Testis (tissue), 3 donors: ENCODE results near the gene NDUFA11. TPM values are rescaled to one million over a fixed set of nuclear protein-coding genes. Genes with fewer than 3 reads are reported as not detected.
"Not testable (repeated sequence)": the region's sequence is repeated elsewhere in the genome, so short reads cannot be mapped to it uniquely, and the experiment has no call there.

Experiments used
- DNase-seq: peaks from one replicate; pipeline ENCODE4 v3.0.0-alpha.2; 2019
- H3K27ac ChIP-seq, 2 donors: fragments of 200-600 bp; sonication (generic); one replicate each; pipeline ENCODE4 v1.5.1; 2019
- H3K27me3 ChIP-seq: fragments of 200-600 bp; sonication (generic); one replicate; pipeline ENCODE4 v1.5.1; 2019
- H3K36me3 ChIP-seq: fragments of 200-600 bp; sonication (generic); one replicate; pipeline ENCODE4 v1.5.1; 2017; ENCODE audit warnings: low read depth; ENCODE audit errors: missing control alignments
- H3K4me1 ChIP-seq: fragments of 200-600 bp; sonication (generic); one replicate; pipeline ENCODE4 v1.5.1; 2019
- H3K4me3 ChIP-seq, 2 donors: fragments of 200-600 bp; sonication (generic); one replicate each; pipeline ENCODE4 v1.5.1; 2017 to 2019
- H3K9me3 ChIP-seq: fragments of 200-600 bp; sonication (generic); one replicate; pipeline ENCODE4 v1.5.1; 2017
- POLR2A ChIP-seq: fragments of 450-650 bp; IDR thresholded peaks from one replicate; pipeline ENCODE4 v1.6.1; 2017; ENCODE audit warnings: antibody characterized with exemption, mild to moderate bottlenecking, moderate library complexity
- WGBS, 2 donors: methylation state at CpG; one replicate each; pipeline ENCODE4 v1.1.5; 2018; 5-methylcytosine and 5-hydroxymethylcytosine counted together
- intact Hi-C: fragments of 100-400 bp; cut with DNase I; formaldehyde crosslinking; loops from one replicate; pipeline ENCODE4 v1.15.1; 2023; ENCODE audit warnings: low total_unique reads
- polyA plus RNA-seq: library from polyadenylated mRNA; stranded (reverse); fragments of 350-450 nt; fragmentation: Illumina TruSeq; extraction: RNeasy Lipid Tissue Mini Kit (QIAGEN cat#74804); gene quantifications from one replicate; pipeline ENCODE4 v1.2.3, GENCODE V29; 2014; ENCODE audit warnings: low read depth, low replicate concordance; ENCODE audit not compliant: insufficient read depth
- total RNA-seq, 2 donors: library from RNA; depleted of rRNA; stranded (reverse); fragments of >200 nt; gene quantifications; one replicate each; pipeline ENCODE4 v1.2.3, GENCODE V29; 2016
- TF ChIP-seq, protein P1 (sequence below), 3 experiments: fragments of 450-650 bp in 2 of 3; fragments of 200-600 bp in 1 of 3; sonication (generic) in 1 of 3; IDR thresholded peaks; one replicate each; pipeline ENCODE4 v1.5.1; 2016 to 2019; ENCODE audit warnings: antibody characterized with exemption in 3 of 3, mild to moderate bottlenecking in 2 of 3, moderate library complexity in 1 of 3

Gene NDUFA11
- total and polyA plus RNA-seq, 3 donors from 2014 or later: 167 to 194 (median 170) TPM

DNA sequence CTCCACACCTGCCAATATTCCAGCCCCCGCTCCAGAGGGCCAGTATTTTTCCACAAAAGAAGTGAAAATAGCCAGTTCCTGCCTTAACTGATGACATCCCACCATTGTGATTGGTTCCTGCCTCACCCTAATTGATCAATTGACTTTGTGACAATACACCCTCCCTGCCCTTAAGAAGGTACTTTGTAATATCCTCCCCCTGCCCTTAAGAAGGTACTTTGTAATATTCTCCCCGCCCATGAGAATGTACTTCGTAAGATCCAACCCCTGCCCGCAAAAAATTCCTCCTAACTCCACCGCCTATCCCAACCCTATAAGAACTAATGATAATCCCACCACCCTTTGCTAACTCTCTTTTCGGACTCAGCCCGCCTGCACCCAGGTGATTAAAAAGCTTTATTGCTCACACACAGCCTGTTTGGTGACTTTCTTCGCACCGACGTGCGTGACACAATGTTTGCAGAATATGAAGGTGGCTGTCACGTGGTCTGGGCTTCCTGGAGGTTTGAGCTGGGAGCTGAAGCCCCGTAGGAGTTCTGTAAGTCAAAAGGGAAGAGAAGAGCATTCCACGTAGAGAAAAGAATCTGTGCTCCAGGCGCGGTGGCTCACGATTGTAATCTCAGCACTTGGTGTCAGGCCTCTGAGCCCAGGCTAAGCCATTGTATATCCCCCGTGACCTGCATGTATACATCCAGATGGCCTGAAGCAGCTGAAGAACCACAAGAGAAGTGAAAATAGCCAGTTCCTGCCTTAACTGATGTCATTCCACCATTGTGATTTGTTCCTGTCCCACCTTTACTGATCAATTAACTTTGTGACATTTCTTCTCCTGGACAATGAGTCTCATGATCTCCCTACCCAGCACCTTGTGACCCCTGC is 46.1 kb downstream of the NDUFA11 start:
- Histone ChIP-seq H3K9me3 (no peaks in the 10 kb centered on the region), H3K4me3 (no peak overlapping the region), H3K27me3 (no peaks in the 10 kb centered on the region), H3K4me1 (no peaks in the 10 kb centered on the region), H3K27ac (no peak overlapping the region), H3K36me3 (no peaks in the 10 kb centered on the region)
- intact Hi-C loops: no loop called here
- no peak for DNase-seq
- no peak for TF ChIP-seq POLR2A
- TF ChIP-seq, protein P1, sequence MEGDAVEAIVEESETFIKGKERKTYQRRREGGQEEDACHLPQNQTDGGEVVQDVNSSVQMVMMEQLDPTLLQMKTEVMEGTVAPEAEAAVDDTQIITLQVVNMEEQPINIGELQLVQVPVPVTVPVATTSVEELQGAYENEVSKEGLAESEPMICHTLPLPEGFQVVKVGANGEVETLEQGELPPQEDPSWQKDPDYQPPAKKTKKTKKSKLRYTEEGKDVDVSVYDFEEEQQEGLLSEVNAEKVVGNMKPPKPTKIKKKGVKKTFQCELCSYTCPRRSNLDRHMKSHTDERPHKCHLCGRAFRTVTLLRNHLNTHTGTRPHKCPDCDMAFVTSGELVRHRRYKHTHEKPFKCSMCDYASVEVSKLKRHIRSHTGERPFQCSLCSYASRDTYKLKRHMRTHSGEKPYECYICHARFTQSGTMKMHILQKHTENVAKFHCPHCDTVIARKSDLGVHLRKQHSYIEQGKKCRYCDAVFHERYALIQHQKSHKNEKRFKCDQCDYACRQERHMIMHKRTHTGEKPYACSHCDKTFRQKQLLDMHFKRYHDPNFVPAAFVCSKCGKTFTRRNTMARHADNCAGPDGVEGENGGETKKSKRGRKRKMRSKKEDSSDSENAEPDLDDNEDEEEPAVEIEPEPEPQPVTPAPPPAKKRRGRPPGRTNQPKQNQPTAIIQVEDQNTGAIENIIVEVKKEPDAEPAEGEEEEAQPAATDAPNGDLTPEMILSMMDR (IDR thresholded peaks at IDR 0.05): no peak
- WGBS, 2 donors: 86 to 91% methylated on average over 18 of the region's 18 CpGs

DNA sequence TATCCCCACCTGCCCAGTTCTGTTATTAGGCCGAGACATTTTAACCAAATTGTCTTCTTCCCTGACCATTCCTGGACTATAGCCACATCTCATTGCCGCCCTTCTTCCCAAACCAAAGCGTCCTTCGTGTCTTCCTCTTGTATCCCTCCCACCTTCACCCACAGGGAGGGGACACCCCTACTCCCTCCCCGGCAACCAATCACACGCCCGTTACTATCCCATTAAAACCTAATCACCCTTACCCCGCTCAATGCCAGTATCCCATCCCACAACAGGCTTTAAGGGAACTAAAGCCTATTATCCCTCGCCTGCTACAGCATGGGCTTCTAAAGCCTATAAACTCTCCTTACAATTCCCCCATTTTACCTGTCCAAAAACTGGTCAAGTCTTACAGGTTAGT is 48.4 kb downstream of the NDUFA11 start:
- H3K27ac ChIP-seq, DNase-seq, H3K4me3 ChIP-seq, H3K27me3 ChIP-seq, H3K9me3 ChIP-seq, intact Hi-C loops, H3K36me3 ChIP-seq, H3K4me1 ChIP-seq: not testable (repeated sequence)
- WGBS, 2 donors: 75 to 84% methylated on average over 9 of the region's 9 CpGs

DNA sequence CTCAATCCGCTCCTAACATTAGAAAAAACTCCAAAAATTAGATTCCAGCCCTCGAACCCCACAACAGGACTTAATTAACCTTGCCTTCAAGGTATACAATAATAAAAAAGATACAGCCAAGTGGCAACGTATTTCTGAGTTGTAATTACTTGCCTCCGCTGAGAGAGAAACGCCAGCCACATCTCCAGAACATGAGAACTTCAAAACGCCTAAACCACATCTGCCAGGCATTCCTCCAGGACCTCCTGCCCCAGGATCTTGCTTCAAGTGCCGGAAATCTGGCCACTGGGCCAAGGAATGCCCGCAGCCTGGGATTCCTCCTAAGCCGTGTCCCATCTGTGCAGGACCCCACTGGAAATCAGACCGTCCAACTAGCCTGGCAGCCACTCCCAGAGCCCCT is 49.5 kb downstream of the NDUFA11 start:
- H3K36me3 ChIP-seq, DNase-seq, intact Hi-C loops, H3K4me1 ChIP-seq, H3K27ac ChIP-seq, H3K4me3 ChIP-seq, H3K9me3 ChIP-seq, H3K27me3 ChIP-seq: not testable (repeated sequence)
- WGBS, 2 donors: 84 to 88% methylated on average over 10 of the region's 10 CpGs

DNA sequence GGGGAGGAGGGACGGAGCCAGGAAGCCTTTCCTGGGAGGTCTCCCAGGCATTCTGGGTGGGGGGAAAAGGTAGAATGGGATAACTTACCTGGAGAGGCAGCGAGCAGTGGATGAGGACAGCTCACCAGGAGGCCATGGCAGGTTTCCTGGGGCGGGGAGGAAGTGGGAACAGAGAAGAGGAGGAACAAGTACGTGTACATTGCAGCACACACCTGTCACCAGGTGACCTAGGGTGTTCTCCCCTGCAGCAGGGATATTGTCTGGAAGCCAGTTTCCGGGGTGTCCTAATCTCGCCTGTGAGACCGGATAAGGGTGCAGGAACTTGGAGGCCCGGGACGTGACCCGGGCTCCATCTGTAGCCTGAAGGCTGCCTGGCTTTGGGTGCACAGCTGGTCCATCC is 52.3 kb downstream of the NDUFA11 start, which contains the start of gene FUT3:
Gene FUT3, minus strand, starts transcription at position 148 of the 400 bp plus-strand sequence.
- Histone ChIP-seq H3K27ac (no peak within 1 kb of the TSS), H3K9me3 (no peaks in the 10 kb centered on the region), H3K36me3 (no peaks in the 10 kb centered on the region), H3K4me3 (no peak within 1 kb of the TSS), H3K27me3 (no peaks in the 10 kb centered on the region), H3K4me1 (no peaks in the 10 kb centered on the region)
- no peak for DNase-seq
- 88 to 89% methylated on average over 10 of the region's 10 CpGs for WGBS, 2 donors
- intact Hi-C loops: no loop called here
- TF ChIP-seq, protein P1 (IDR thresholded peaks at IDR 0.05): no peak
- TF ChIP-seq POLR2A: no peak

DNA sequence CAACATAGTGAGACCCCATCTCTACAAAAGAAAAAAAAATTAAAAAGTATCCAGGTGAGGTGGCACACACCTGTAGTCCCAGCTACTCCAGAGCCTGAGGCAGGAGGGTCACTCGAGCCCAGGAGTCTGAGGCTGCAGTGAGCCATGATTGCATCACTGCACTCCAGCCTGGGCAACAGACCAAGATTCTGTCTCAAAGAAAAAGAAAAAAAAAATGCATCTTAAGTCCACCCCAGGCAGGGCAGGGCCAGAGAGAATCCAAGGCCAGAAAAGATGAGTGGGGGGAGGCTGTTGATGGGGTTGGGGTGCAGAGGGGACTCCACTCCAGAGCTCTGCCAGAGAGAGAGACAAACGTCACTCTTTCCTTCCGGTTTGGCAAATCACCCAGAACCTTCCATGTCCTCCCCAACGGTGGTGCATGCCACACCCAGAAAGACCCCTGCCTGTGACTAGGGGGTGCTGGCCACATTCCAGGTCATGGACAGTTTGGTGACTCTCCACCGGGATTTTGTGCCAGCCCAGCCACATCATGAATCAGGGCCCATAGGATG is 52.8 kb downstream of the NDUFA11 start:
- no peak for DNase-seq
- H3K27ac ChIP-seq: no peak overlapping the region
- WGBS, 2 donors: 24 to 26% methylated on average over 5 of the region's 5 CpGs
- H3K9me3 ChIP-seq: no peaks in the 10 kb centered on the region
- H3K27me3 ChIP-seq: no peaks in the 10 kb centered on the region
- no peak overlapping the region for H3K4me3 ChIP-seq
- intact Hi-C loops: no loop called here
- H3K4me1 ChIP-seq: no peaks in the 10 kb centered on the region
- no peaks in the 10 kb centered on the region for H3K36me3 ChIP-seq
- TF ChIP-seq POLR2A: no peak
- TF ChIP-seq, protein P1 (IDR thresholded peaks at IDR 0.05): no peak
